Neural cell (in vitro differentiated cells): Measurements from ENCODE around the gene NCKAP5. TPM values are rescaled to one million over a fixed set of nuclear protein-coding genes. Genes with fewer than 3 reads are reported as not detected.

ENCODE experiments used
- H2AFZ ChIP-seq: fragments of 200-600, 300-800 bp; sonication (generic), shearing (Covaris generic); 2 replicates; pipeline ENCODE4 v1.6.0; 2014; ENCODE audit warnings: low read depth, mild to moderate bottlenecking, antibody characterized with exemption, low read length, moderate library complexity
- H3F3A ChIP-seq: fragments of 200-600 bp; shearing (Covaris generic); 2 replicates; pipeline ENCODE4 v1.6.1; 2016; ENCODE audit warnings: mild to moderate bottlenecking, moderate library complexity, mixed read lengths, antibody characterized with exemption, low read length; ENCODE audit not compliant: insufficient read depth, poor library complexity, severe bottlenecking
- H3K27ac ChIP-seq: fragments of 200-600, 300-800 bp; sonication (generic), shearing (Covaris generic); 2 replicates; pipeline ENCODE4 v1.5.1; 2014; ENCODE audit warnings: mild to moderate bottlenecking, low read length, moderate library complexity
- H3K27me3 ChIP-seq: fragments of 300-800, 200-600 bp; sonication (generic), shearing (Covaris generic); 2 replicates; pipeline ENCODE4 v1.6.0; 2014; ENCODE audit warnings: mild to moderate bottlenecking, low read depth, low read length, moderate library complexity; ENCODE audit not compliant: insufficient read depth
- H3K36me3 ChIP-seq: fragments of 300-800, 200-600 bp; sonication (generic), shearing (Covaris generic); 2 replicates; pipeline ENCODE4 v1.5.1; 2014; ENCODE audit warnings: mild to moderate bottlenecking, antibody characterized with exemption, low read length, moderate library complexity; ENCODE audit not compliant: insufficient read depth
- H3K4me2 ChIP-seq: fragments of 300-800, 200-600 bp; sonication (generic), shearing (Covaris generic); 2 replicates; pipeline ENCODE4 v1.6.0; 2014; ENCODE audit warnings: mild to moderate bottlenecking, low read length
- H3K4me3 ChIP-seq: fragments of 300-800, 200-600 bp; sonication (generic), shearing (Covaris generic); 2 replicates; pipeline ENCODE4 v1.5.1; 2014; ENCODE audit warnings: mild to moderate bottlenecking, low read length, moderate library complexity
- H3K79me2 ChIP-seq: fragments of 200-600 bp; shearing (Covaris generic); replicated peaks from 2 replicates; pipeline ENCODE4 v1.6.0; 2014; ENCODE audit warnings: mild to moderate bottlenecking, low read length, moderate library complexity; ENCODE audit not compliant: insufficient read depth
- H3K9ac ChIP-seq: fragments of 300-800, 200-600 bp; sonication (generic), shearing (Covaris generic); 2 replicates; pipeline ENCODE4 v1.6.1; 2016; ENCODE audit warnings: mild to moderate bottlenecking, low read length, mixed read lengths
- H3K9me2 ChIP-seq: fragments of 200-600 bp; shearing (Covaris generic); 2 replicates; pipeline ENCODE4 v1.6.1; 2016; ENCODE audit warnings: mild to moderate bottlenecking, low read length, mixed read lengths; ENCODE audit not compliant: insufficient read depth
- H3K9me3 ChIP-seq: fragments of 200-600, 300-800 bp; sonication (generic), shearing (Covaris generic); 2 replicates; pipeline ENCODE4 v1.6.1; 2016; ENCODE audit warnings: mild to moderate bottlenecking, mixed run types, low read length, moderate library complexity, mixed read lengths
- H4K20me1 ChIP-seq: fragments of 200-600 bp; shearing (Covaris generic); 2 replicates; pipeline ENCODE4 v1.6.1; 2016; ENCODE audit warnings: mild to moderate bottlenecking, mixed run types; ENCODE audit not compliant: insufficient read depth
- CTCF ChIP-seq: fragments of 450-650 bp; IDR thresholded peaks from 2 replicates; pipeline ENCODE4 v1.5.1; 2014; ENCODE audit warnings: antibody characterized with exemption, mild to moderate bottlenecking, moderate library complexity; ENCODE audit not compliant: poor library complexity, severe bottlenecking
- EP300 ChIP-seq: fragments of 450-650 bp; conservative IDR thresholded peaks from 2 replicates; pipeline ENCODE4 v1.6.1; 2014; ENCODE audit warnings: antibody characterized with exemption, mild to moderate bottlenecking, moderate library complexity; ENCODE audit not compliant: poor library complexity, severe bottlenecking
- EZH2 ChIP-seq: fragments of 200-600, 300-800 bp; shearing (Covaris generic), sonication (generic); IDR thresholded peaks from 2 replicates; pipeline ENCODE4 v1.6.1; 2014; ENCODE audit warnings: antibody characterized with exemption, low read length, borderline replicate concordance, mild to moderate bottlenecking; ENCODE audit not compliant: insufficient read depth, poor library complexity, severe bottlenecking
- MXI1 ChIP-seq: fragments of 450-650 bp; conservative IDR thresholded peaks from 2 replicates; pipeline ENCODE4 v1.6.1; 2014; ENCODE audit warnings: antibody characterized with exemption, mild to moderate bottlenecking; ENCODE audit not compliant: poor library complexity, severe bottlenecking
- POLR2AphosphoS5 ChIP-seq: IDR thresholded peaks from 2 replicates; pipeline ENCODE4 v1.6.1; 2012
- RAD21 ChIP-seq: fragments of 450-650 bp; conservative IDR thresholded peaks from 2 replicates; pipeline ENCODE4 v1.6.1; 2014; ENCODE audit warnings: antibody characterized with exemption, mild to moderate bottlenecking, moderate library complexity
- REST ChIP-seq: IDR thresholded peaks from 2 replicates; pipeline ENCODE4 v1.6.1; 2012; ENCODE audit warnings: borderline replicate concordance
- SMC3 ChIP-seq: fragments of 450-650 bp; conservative IDR thresholded peaks from 2 replicates; pipeline ENCODE4 v1.6.1; 2014; ENCODE audit warnings: antibody characterized with exemption, mild to moderate bottlenecking, moderate library complexity; ENCODE audit not compliant: poor library complexity
- TAF1 ChIP-seq: IDR thresholded peaks from 2 replicates; pipeline ENCODE4 v1.6.1; 2012; ENCODE audit warnings: low read depth
- polyA plus RNA-seq: library from polyadenylated mRNA; depleted of rRNA; stranded (reverse); fragments of >200 nt; gene quantifications from 2 replicates; pipeline ENCODE4 v1.2.3, GENCODE V29; 2014

The NCKAP5 gene
- polyA plus RNA-seq, 1 donor from 2014 or later = 2.4 TPM

- H3K9me2 ChIP-seq = no peaks in the 10 kb centered on the region
- H3K9ac ChIP-seq = no peak overlapping the region
- H3K9me3 ChIP-seq = no peaks in the 10 kb centered on the region
- no peaks in the 10 kb centered on the region for H3F3A ChIP-seq
- TF ChIP-seq REST = no peak
- TF ChIP-seq MXI1 = no peak
- TF ChIP-seq POLR2AphosphoS5 = no peak
- TF ChIP-seq EP300 = no peak
- TF ChIP-seq CTCF = no peak
- no peak for TF ChIP-seq SMC3
- TF ChIP-seq RAD21 = no peak
- TF ChIP-seq TAF1 = no peak
- no peak for TF ChIP-seq EZH2
- no peak overlapping the region for H3K4me2 ChIP-seq
- no peaks in the 10 kb centered on the region for H3K79me2 ChIP-seq
- H2AFZ ChIP-seq = no peak overlapping the region
- H3K27ac ChIP-seq = no peak overlapping the region
- no peaks in the 10 kb centered on the region for H3K36me3 ChIP-seq
- H3K27me3 ChIP-seq = no peaks in the 10 kb centered on the region
- no peaks in the 10 kb centered on the region for H4K20me1 ChIP-seq
- H3K4me3 ChIP-seq = no peak overlapping the region
Measured at GRCh38 chr2:133287709-133288108, 280.6 kb downstream of the NCKAP5 start.

GRCh38 chr2:133286326-133286922, 281.8 kb downstream of the NCKAP5 start:
- Histone ChIP-seq H4K20me1 (no peaks in the 10 kb centered on the region), H3K9ac (no peak overlapping the region), H3F3A (no peaks in the 10 kb centered on the region), H3K4me2 (no peak overlapping the region), H3K9me2 (no peaks in the 10 kb centered on the region), H3K9me3 (no peaks in the 10 kb centered on the region), H3K4me3 (no peak overlapping the region), H3K27ac (no peak overlapping the region), H3K27me3 (no peaks in the 10 kb centered on the region), H3K79me2 (no peaks in the 10 kb centered on the region), H2AFZ (no peak overlapping the region), H3K36me3 (no peaks in the 10 kb centered on the region)
- TF ChIP-seq REST = no peak
- TF ChIP-seq MXI1 = no peak
- TF ChIP-seq POLR2AphosphoS5 = no peak
- TF ChIP-seq EZH2 = no peak
- no peak for TF ChIP-seq CTCF
- no peak for TF ChIP-seq RAD21
- TF ChIP-seq TAF1 = no peak
- no peak for TF ChIP-seq EP300
- TF ChIP-seq SMC3 = no peak
